Measurements from ENCODE around the gene NOLC1.

The NOLC1 gene

DNA sequence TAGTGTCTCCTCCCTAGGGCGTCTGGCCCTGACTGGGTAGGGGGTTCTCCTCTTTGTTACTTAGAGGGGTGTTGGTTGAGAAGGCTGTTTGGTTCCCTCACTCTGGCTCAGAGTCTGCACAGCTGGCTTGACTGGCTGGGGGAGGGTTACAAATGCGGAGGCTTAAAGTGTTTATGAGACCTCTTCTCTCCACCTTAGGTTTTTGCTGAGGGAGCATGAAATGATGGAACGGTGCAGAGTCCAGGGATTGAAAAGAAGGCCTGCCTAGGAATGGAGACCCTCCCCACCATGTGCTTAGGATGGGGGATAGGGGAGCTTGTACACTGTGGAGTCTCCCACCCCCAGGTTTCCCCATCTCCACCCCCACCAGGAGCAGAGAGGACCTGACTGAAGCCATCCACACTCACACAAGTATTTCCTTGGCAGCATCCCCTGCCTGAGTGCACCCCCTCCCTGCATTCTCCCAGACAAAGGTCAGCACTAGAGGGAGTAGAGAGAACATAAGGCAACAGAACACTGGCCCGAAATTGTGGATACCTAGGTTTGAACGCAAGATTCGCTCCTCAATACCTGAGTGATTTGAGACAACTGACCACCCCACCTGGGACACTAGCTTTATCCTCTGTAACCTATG lies 30.3 kb upstream of the NOLC1 start:
- DNase-seq (ENCODE audit: low read depth, low spot score): no peak

DNA sequence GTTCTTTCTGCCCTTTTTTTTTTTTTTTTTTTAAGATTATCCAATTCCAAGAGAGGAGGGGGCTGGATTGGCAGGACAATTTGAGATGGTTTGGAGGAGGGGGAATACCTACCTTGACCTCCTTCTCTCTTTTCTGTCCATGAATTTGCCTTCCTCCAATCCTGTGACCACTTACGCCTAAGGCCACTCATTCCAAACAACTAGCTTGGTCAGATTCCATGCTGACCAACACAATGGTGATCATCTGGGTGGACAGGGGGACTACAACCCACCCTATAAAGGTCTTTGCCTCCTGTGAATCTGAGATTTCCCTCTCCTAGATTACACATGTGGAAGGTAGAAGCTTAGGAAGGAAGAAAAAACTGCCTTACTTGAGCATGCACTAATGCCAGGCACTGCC lies 29.7 kb upstream of the NOLC1 start:
- no peak for DNase-seq (ENCODE audit: low read depth, low spot score)

DNA sequence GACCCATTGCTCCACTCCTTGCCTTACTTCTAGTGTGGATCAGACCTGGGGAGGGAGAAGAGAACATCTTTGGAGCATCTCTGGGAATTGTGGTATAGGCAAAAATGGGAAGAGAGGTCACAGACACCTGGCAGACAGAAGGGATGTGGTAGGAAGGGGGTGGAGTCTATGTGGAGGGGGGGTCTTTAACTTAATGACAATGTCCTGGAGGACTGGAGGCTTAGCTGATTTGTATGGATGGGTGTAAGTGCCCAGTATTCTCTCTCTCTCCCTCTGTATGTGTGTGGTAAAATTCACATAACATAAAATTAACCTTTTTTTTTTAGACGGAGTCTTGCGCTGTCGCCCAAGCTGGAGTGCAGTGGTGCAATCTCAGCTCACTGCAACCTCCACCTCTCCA lies 29.0 kb upstream of the NOLC1 start:
- no peak for DNase-seq (ENCODE audit: low read depth, low spot score)

DNA sequence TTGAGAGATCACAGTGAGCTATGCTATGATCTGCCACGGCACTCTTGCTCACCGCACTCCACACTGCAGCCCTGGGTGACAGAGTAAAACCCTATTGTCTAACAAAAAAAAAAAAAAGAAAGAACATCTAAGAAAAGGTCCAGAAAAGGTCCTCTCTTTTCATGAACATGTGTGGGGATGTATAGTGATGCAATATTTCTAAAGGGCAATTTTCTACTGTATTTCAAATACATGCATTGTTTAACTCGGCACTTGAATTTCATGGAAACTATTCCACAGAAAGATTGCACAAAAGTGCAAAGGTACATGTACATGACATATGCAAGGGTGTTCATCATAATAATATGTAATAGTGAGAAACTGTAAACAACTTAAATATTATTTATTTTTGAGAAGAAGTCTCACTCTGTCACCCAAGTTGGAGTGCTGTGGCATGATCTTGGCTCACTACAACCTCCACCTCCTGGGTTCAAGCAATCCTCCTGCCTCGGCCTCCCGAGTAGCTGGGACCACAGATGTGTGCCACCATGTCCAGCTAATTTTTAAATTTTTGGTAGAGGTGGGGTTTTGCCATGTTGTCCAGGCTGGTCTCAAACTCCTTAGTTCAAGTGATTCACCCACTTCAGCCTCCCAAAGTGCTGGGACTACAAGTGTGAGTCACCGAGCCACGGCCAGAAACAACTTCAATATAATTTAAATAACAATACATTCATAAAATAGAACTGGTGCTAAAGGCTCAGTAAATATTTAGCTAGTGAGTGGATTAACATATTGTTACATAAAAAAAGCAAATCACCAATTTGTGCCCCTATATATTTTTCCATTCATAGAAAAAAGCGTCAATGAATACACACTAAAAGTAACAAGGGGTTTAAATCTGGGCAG lies 20.7 kb upstream of the NOLC1 start:
- no peak for DNase-seq (ENCODE audit: low read depth, low spot score)

DNA sequence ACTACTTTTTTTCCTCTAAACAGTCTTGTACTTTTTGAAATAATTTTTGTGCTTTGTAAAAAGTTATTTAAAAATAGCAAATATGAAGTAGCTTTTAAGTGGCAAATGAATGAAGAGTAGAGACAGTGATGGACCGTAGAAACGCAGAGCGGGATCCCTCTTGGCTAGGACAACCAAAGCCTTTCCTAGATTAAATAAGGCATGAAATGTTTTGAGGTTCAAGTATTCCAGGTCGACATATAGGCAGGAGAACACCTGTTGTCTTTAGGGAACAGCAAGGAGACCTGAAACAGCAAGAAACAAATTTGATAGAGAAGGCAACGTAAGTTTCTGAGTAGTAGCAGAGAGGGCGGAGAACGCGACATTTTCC lies 20.0 kb upstream of the NOLC1 start:
- no peak for DNase-seq (ENCODE audit: low read depth, low spot score)

DNA sequence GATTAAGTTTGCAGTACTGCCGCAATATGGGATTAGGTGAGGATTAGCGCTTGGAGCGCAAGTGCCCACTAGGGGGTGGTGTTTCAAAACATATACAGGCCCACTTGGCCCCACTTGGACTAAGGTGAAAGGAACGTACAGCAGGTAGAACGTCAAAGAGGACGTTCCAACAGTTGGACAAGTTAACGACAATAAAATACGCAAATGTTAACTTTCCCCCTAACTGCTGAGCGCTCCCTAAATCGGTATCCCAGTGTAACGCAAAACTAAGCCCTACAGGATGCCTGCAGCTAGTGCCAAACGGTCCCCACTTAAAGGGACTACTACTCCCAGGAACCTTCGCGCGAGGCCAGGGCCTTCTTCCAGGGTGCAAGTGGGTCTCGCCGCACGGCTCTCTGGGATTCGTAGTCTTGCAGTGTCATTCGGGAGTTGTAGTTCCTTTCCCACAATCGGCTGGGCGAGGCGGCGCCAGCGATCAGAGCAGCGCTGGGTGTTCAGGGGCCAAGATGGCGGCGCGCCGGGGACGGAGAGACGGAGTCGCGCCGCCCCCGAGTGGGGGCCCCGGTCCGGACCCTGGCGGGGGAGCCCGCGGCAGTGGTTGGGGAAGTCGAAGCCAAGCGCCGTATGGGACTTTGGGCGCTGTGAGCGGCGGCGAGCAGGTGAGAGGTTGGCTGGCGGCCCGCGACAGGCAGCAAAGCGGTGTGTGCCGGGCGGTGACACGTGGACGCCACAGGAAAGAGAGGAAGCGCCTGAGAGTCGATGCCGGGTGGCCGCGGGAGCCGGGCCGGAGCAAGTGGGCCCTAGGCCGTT lies 19.4 kb upstream of the NOLC1 start, which contains the start of gene PPRC1:
TSS of gene PPRC1 (plus strand) at position 478 of the 810 bp plus-strand sequence. CDS start at position 507, 29 bp downstream.
- DNase-seq (ENCODE audit: low read depth, low spot score): peak; percentile 99

DNA sequence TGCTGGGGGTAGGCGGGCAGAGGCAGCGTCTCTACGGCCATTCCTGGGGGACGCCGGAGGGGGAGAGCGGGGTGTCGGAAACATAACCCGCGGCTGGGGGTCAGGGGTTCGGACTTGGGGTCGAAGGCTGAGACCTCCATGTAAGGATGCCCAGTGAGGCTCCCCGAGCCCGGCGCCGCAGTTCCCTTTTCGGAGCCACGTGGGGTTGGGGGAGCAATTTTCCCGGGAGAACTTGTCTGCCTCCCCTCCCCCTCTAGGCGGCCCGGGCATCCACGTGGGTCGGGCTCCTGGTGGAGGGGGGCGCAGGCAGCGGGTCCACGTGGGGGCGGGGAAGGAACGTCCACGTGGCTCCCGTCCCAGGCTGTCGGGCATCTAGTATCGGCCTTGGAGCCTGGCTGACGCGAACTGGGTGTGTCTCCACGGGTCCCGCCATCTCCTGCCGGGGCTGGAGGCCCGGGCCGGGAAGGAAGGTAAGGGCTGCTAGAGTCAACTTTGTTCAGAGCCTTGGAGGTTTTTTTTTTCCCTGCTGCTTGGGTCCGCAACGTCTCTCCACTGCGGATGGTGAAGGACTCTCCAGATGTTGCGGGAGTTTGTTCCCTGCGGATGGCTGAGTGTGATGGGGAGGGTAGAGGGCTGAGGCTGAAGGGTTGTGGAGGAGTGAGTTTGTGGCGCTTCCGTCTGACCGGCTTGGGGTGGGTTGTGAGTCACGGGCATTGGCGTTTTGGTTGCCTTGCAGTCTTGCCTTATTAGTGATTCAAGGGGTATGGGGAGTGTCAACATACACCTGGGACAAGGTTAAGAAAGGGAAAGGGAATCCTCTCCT lies 18.6 kb upstream of the NOLC1 start:
- no peak for DNase-seq (ENCODE audit: low read depth, low spot score)

DNA sequence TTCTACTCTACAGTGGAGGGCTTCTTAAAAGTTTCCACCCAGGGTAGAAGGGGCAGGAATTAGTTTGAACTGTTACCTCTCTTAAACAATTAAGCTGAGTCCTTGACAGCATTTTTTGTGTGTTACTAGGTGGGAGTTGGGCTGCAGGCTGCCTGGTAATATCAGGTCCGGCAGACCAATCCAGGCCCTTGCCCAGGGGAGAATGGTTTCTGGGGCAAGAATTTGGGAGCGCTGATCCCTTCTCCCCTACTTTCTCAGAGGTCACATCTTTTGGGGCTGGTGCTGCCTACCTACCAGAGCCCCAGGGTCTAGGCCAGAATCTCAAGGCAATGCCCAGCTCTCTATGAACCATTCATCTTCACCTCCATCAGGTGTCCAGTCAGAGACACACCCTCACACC lies 17.8 kb upstream of the NOLC1 start:
- DNase-seq (ENCODE audit: low read depth, low spot score): no peak

DNA sequence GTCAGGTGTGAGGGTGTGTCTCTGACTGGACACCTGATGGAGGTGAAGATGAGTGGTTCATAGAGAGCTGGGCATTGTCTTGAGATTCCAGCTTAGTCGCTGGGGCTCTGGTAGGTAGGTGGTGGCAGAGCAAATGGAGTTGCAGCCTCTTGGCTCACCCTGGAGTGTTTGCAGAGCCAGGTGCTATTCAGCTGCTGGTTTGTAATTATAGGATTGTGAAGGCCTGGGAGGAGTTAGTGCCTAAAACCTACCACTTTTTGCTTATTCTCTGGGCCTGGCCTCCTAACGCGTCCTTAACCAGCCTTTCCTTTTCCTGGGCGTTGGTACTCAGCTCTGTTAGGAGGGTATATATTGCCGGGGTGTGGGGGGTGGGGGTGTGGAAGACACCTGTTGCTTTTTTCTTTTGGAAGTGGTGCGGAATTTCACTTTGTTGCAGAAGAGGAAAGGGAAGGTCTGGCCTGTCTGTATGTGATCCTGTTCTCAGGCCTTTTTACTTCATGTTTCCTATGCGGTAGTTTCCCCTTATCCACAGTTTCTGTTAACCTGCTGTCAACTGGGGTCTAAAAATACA lies 16.1 kb upstream of the NOLC1 start:
- no peak for DNase-seq (ENCODE audit: low read depth, low spot score)

DNA sequence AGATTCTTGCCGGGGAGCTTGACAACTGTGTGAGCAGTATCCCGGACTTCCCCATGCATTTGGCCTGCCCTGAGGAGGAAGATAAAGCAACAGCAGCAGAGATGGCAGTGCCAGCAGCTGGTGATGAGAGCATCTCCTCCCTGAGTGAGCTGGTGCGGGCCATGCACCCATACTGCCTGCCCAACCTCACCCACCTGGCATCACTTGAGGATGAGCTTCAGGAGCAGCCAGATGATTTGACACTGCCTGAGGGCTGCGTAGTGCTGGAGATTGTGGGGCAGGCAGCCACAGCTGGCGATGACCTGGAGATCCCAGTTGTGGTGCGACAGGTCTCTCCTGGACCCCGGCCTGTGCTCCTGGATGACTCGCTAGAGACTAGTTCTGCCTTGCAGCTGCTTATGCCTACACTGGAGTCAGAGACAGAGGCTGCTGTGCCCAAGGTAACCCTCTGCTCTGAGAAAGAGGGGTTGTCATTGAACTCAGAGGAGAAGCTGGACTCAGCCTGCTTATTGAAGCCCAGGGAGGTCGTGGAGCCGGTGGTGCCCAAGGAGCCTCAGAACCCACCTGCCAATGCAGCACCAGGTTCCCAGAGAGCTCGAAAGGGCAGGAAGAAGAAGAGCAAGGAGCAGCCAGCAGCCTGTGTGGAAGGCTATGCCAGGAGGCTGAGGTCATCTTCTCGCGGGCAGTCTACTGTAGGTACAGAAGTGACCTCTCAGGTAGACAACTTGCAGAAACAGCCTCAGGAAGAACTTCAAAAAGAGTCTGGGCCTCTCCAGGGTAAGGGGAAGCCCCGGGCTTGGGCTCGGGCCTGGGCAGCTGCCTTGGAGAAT lies 12.7 kb upstream of the NOLC1 start:
- DNase-seq (ENCODE audit: low read depth, low spot score): no peak

DNA sequence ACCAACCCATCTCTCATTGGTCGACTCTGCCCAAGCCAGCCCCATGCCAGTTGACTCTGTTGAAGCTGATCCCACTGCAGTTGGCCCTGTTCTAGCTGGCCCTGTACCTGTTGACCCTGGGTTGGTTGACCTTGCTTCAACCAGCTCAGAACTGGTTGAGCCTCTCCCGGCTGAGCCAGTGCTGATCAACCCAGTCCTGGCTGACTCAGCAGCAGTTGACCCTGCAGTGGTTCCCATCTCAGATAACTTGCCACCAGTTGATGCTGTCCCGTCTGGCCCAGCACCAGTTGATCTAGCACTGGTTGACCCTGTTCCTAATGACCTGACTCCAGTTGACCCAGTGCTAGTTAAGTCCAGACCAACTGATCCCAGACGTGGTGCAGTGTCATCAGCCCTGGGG lies 12.0 kb upstream of the NOLC1 start:
- DNase-seq (ENCODE audit: low read depth, low spot score): no peak

DNA sequence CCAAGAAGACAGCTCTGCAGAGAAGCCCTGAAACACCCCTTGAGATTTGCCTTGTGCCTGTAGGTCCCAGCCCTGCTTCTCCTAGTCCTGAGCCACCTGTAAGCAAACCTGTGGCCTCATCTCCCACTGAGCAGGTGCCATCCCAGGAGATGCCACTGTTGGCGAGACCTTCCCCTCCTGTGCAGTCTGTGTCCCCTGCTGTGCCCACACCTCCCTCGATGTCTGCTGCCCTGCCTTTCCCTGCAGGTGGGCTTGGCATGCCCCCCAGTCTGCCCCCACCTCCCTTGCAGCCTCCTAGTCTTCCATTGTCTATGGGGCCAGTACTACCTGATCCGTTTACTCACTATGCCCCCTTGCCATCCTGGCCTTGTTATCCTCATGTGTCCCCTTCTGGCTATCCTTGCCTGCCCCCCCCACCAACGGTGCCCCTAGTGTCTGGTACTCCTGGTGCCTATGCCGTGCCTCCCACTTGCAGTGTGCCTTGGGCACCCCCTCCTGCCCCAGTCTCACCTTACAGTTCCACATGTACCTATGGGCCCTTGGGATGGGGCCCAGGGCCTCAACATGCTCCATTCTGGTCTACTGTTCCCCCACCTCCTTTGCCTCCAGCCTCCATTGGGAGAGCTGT lies 11.2 kb upstream of the NOLC1 start:
- DNase-seq (ENCODE audit: low read depth, low spot score): no peak

DNA sequence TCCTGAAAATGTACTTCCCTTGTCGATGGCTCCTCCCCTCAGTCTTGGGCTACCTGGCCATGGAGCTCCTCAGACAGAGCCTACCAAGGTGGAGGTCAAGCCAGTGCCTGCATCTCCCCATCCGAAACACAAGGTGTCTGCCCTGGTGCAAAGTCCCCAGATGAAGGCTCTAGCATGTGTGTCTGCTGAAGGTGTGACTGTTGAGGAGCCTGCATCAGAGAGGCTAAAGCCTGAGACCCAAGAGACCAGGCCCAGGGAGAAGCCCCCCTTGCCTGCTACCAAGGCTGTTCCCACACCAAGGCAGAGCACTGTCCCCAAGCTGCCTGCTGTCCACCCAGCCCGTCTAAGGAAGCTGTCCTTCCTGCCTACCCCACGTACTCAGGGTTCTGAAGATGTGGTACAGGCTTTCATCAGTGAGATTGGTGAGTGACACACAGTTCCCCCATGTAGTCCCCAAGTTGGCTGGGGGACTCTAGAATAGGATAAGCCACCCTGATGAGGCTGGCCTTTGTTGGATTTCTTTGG lies 10.5 kb upstream of the NOLC1 start:
- DNase-seq (ENCODE audit: low read depth, low spot score): no peak

DNA sequence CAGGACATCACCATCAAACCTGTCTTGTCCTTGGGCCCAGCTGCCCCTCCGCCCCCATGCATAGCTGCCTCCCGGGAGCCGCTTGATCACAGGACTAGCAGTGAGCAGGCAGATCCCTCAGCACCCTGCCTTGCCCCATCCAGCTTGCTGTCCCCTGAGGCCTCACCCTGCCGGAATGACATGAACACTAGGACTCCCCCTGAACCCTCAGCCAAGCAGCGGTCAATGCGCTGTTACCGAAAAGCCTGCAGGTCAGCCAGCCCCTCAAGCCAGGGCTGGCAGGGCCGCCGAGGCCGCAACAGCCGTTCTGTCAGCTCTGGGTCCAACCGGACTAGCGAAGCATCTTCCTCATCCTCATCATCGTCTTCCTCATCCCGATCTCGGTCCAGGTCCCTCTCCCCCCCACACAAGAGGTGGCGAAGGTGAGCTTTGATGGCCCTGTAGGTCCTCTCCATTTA lies 5.2 kb upstream of the NOLC1 start:
- no peak for DNase-seq (ENCODE audit: low read depth, low spot score)

DNA sequence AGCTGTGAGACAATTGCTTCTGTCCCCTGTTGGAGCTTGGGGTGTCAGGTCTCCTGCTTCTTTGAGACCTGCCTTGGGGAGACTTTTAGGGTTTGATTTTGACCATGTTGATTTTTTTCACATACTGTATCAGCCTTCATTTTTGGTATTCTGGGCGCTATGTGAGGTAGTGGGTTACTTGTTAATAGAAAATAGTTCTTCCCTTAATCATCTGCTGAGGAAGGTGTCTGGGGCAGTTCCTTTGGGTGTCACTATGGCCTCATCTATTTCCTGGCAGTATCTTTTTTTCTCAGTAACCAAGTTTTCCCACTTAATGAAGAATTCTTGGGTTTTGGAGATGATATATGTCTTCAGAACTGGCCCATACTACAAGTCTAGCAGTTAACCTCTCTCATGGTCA lies 4.6 kb upstream of the NOLC1 start:
- no peak for DNase-seq (ENCODE audit: low read depth, low spot score)

DNA sequence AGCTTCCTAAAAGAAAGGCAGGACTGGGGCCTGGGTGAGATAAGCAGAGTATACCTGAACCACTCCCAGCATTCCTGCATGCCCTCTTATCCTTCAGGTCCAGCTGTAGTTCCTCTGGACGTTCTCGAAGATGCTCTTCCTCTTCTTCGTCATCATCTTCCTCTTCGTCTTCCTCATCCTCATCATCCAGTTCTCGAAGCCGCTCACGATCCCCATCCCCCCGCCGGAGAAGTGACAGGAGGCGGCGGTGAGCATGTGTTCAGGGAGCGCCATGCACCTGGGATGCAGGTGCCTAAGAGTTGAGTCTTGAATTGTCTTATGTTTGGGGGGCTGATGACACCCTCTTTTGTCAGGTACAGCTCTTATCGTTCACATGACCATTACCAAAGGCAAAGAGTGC lies 3.9 kb upstream of the NOLC1 start:
- DNase-seq (ENCODE audit: low read depth, low spot score): no peak

DNA sequence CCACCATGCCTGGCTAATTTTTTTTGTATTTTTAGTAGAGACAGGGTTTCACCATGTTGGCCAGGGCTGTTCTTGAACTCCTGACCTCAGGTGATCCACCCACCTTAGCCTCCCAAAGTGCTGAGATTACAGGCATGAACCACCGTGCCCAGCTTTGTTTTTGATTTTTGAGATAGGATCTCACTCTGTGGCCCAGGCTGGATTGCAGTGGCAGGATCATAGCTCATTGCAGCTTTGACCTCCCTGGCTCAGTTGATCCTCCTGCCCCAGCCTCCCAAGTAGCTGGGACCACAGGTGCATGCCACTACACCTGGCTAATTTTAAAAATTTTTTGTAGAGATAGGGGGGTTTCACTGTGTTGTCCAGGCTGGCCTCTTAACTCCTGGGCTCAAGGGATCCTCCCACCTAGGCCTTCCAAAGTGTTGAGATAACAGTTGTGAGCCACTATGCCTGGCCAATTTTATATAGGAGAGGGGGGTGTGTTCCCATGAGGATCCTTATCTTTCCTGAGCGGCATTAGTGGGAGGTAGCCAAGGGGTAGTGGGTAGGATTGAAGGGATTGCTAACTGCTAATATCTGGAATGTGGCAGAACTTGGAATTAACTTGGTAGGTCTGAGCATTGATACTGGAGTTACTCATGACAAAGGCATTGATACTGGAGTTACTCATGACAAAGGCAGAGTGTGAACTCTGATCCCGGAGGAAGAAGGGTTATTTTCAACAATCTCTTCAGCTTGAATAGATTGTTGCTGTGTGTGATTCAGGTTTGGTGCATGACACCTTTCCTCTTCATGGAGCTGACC lies 1.0 kb upstream of the NOLC1 start:
- no peak for DNase-seq (ENCODE audit: low read depth, low spot score)

DNA sequence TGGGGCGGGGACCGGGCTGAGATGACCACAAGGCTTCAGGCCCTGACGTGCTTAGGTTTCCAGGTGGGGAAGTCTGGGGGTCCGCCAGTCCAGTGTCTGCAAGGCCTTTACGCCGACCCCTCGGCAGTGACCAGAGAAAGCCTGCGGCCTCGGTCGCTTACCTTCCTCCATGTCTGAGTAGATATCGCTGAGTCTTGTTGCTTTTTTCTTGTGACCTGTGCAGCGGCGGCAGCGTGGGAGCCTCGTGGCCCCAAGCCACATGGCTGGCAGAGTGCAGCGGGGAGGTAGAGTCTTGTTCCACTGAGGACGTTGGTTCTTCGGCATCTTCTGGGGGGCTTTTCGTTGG lies 329 bp downstream of the NOLC1 start:
- DNase-seq (ENCODE audit: low read depth, low spot score): no peak

Measured in smooth muscle cell of the brain vasculature (primary cell).